ENCODE results near the gene AP1B1.

The AP1B1 gene

GRCh38 chr22:29330291-29330690, 58.1 kb downstream of the AP1B1 start:
- DNase-seq = no peak

GRCh38 chr22:29329581-29329980, 58.8 kb downstream of the AP1B1 start:
- no peak for DNase-seq

GRCh38 chr22:29328566-29329500, 59.5 kb downstream of the AP1B1 start:
- no peak for DNase-seq

GRCh38 chr22:29328055-29328454, 60.3 kb downstream of the AP1B1 start:
- no peak for DNase-seq

GRCh38 chr22:29327089-29327764, 61.1 kb downstream of the AP1B1 start:
- no peak for DNase-seq

GRCh38 chr22:29326481-29326880, 61.9 kb downstream of the AP1B1 start:
- DNase-seq = no peak

GRCh38 chr22:29325785-29326315, 62.5 kb downstream of the AP1B1 start:
- no peak for DNase-seq

GRCh38 chr22:29325356-29325755, 63.0 kb downstream of the AP1B1 start:
- DNase-seq = no peak

- no peak for DNase-seq
Measured at GRCh38 chr22:29323641-29324040, 64.7 kb downstream of the AP1B1 start.

- DNase-seq = no peak
Measured at GRCh38 chr22:29320546-29320945, 67.8 kb downstream of the AP1B1 start.

- no peak for DNase-seq
Measured at GRCh38 chr22:29319072-29319471, 69.3 kb downstream of the AP1B1 start.

- DNase-seq = no peak
Measured at GRCh38 chr22:29317827-29318454, 70.4 kb downstream of the AP1B1 start.

- DNase-seq = no peak
Measured at GRCh38 chr22:29316141-29316828, 72.1 kb downstream of the AP1B1 start.

GRCh38 chr22:29315286-29316140, 72.9 kb downstream of the AP1B1 start, which contains the start of gene RASL10A:
Gene RASL10A (minus strand): TSS chr22:29315697. CDS start chr22:29315246, 451 bp downstream.
- DNase-seq = no peak

- DNase-seq = no peak
Measured at GRCh38 chr22:29314537-29315285, 73.7 kb downstream of the AP1B1 start.

- peak; percentile 21 for DNase-seq
Measured at GRCh38 chr22:29313576-29314466, 74.5 kb downstream of the AP1B1 start.

GRCh38 chr22:29313126-29313575, 75.2 kb downstream of the AP1B1 start:
- DNase-seq = no peak

- no peak for DNase-seq
Measured at GRCh38 chr22:29312218-29313125, 75.9 kb downstream of the AP1B1 start.

All from NCI-H510A (cell line).